K562 (cell line): Measurements from ENCODE around the gene CHTOP. TPM values are rescaled to one million over a fixed set of nuclear protein-coding genes. Genes with fewer than 3 reads are reported as not detected.

Experiments used
- ATAC-seq: fragments of 200-7000 bp; cut with Tn5 transposase; 3 replicates; pipeline ENCODE4 v1.9.1; 2020; ENCODE audit warnings: moderate library complexity
- BruUV-seq: library from RNA; stranded (reverse); fragments of 400-500 nt; replicated peaks from 2 replicates; lab custom pipeline; 2021; lab: Mats Ljungman, UMichigan
- CTCF ChIA-PET: fragments of 300-600 bp; formaldehyde crosslinking; extraction: SDS; loops from one replicate; lab custom pipeline; 2021; ENCODE audit warnings: low intra/inter-chr PET ratio; lab: Yijun Ruan, JAX
- POLR2A ChIA-PET: fragments of 300-600, 350-650 bp; sonication (Branson Sonifier 250); formaldehyde crosslinking; extraction: SDS; loops from one replicate; lab custom pipeline; 2021; ENCODE audit warnings: antibody characterized with exemption, inconsistent platforms; lab: Yijun Ruan, JAX
- DNase-seq, 4 experiments: peaks; one replicate each; pipeline versions ENCODE4 v3.0.0 to v3.0.0-alpha.2; 2011 to 2018; ENCODE audit warnings: low spot score in 3 of 4, mixed read lengths in 3 of 4; ENCODE audit errors: extremely low read depth in 1 of 4
- FAIRE-seq: peaks from 2 replicates; lab custom pipeline; 2011; peaks lifted over from hg19 to GRCh38; lab: Jason Lieb, UNC
- H2AFZ ChIP-seq: 2 replicates; pipeline ENCODE4 v1.6.0; 2011; ENCODE audit warnings: low read depth, low read length, control low read depth, inconsistent platforms
- H3K27ac ChIP-seq: fragments of 200-600 bp; 3 replicates; pipeline ENCODE4 v1.8.0; 2011; ENCODE audit warnings: low read depth, mild to moderate bottlenecking, control low read depth, inconsistent platforms, low read length, moderate library complexity, mixed read lengths; ENCODE audit errors: extremely low read depth
- H3K27me3 ChIP-seq, 2 experiments: fragments of 300-600 bp in 1 of 2; 2 replicates in 1 of 2; 3 replicates in 1 of 2; pipeline versions ENCODE4 v1.6.0 to v1.8.0; 2011; ENCODE audit warnings: inconsistent platforms in 2 of 2, low read length in 2 of 2, mild to moderate bottlenecking in 1 of 2, mixed read lengths in 1 of 2, moderate library complexity in 1 of 2; ENCODE audit not compliant: control insufficient read depth in 2 of 2, insufficient read depth in 2 of 2
- H3K36me3 ChIP-seq: fragments of 300-600 bp; 3 replicates; pipeline ENCODE4 v1.8.0; 2011; ENCODE audit warnings: mild to moderate bottlenecking, low read length, inconsistent platforms; ENCODE audit not compliant: control insufficient read depth, insufficient read depth
- H3K4me1 ChIP-seq, 2 experiments: fragments of 200-600 bp in 1 of 2; replicated peaks in 1 of 2; 2 replicates in 1 of 2; 3 replicates in 1 of 2; pipeline versions ENCODE4 v1.5.1 to v1.8.0; 2011; ENCODE audit warnings: inconsistent platforms in 2 of 2, low read length in 2 of 2, mild to moderate bottlenecking in 1 of 2, mixed read lengths in 1 of 2, moderate library complexity in 1 of 2; ENCODE audit not compliant: control insufficient read depth in 2 of 2, insufficient read depth in 2 of 2
- H3K4me2 ChIP-seq: 2 replicates; pipeline ENCODE4 v1.6.1; 2011; ENCODE audit warnings: low read length, control low read depth, inconsistent platforms, mixed read lengths; ENCODE audit not compliant: insufficient read depth
- H3K4me3 ChIP-seq: fragments of 200-600 bp; sonication (generic), shearing (Covaris generic); 2 replicates; pipeline ENCODE4 v1.5.1; 2016; ENCODE audit warnings: control low read depth, inconsistent platforms
- H3K79me2 ChIP-seq: fragments of 200-600 bp; 3 replicates; pipeline ENCODE4 v1.8.0; 2011; ENCODE audit warnings: low read length, inconsistent platforms; ENCODE audit not compliant: control insufficient read depth, insufficient read depth
- H3K9ac ChIP-seq, 2 experiments: 2 replicates each; pipeline versions ENCODE4 v1.6.0 to v1.6.1; 2011; ENCODE audit warnings: low read depth in 2 of 2, low read length in 2 of 2, control low read depth in 1 of 2, inconsistent platforms in 1 of 2, mild to moderate bottlenecking in 1 of 2, mixed read lengths in 1 of 2; ENCODE audit not compliant: insufficient read depth in 1 of 2
- H3K9me1 ChIP-seq: one replicate; pipeline ENCODE4 v1.6.0; 2011; ENCODE audit warnings: inconsistent platforms, mild to moderate bottlenecking, low read length, moderate library complexity; ENCODE audit not compliant: control insufficient read depth, insufficient read depth
- H3K9me3 ChIP-seq: replicated peaks from 2 replicates; pipeline ENCODE4 v1.5.1; 2011; ENCODE audit warnings: low read depth, low read length, inconsistent platforms; ENCODE audit not compliant: control insufficient read depth, insufficient read depth
- H4K20me1 ChIP-seq: replicated peaks from 2 replicates; pipeline ENCODE4 v1.6.1; 2011; ENCODE audit warnings: low read length, inconsistent platforms, mixed read lengths; ENCODE audit not compliant: control insufficient read depth, insufficient read depth
- HOXB6 ChIP-seq: fragments of 250-450 bp; sonication (Bioruptor Pico); IDR thresholded peaks from 2 replicates; pipeline ENCODE4 v1.5.1; 2022; ENCODE audit warnings: mild to moderate bottlenecking, borderline replicate concordance
- IFI16 ChIP-seq: fragments of 250-450 bp; sonication (Bioruptor Pico); IDR thresholded peaks from 2 replicates; pipeline ENCODE4 v2.1.2; 2022; ENCODE audit warnings: mild to moderate bottlenecking, inconsistent platforms
- KLF6 ChIP-seq: fragments of 250-450 bp; sonication (Bioruptor Pico); IDR thresholded peaks from 2 replicates; pipeline ENCODE4 v1.4.0; 2020; ENCODE audit warnings: mild to moderate bottlenecking, moderate library complexity, borderline replicate concordance
- MCM7 ChIP-seq, 2 experiments: fragments of 450-650 bp; IDR thresholded peaks; 2 replicates each; pipeline ENCODE4 v1.6.1; 2016 to 2018
- NEUROD1 ChIP-seq: fragments of 150-350 bp; IDR thresholded peaks from 2 replicates; pipeline ENCODE4 v1.6.1; 2014; ENCODE audit warnings: borderline replicate concordance, low read length, low read depth; ENCODE audit not compliant: partially characterized antibody
- PHF8 ChIP-seq: fragments of 200-600 bp; sonication (generic); IDR thresholded peaks from 2 replicates; pipeline ENCODE4 v1.6.1; 2012; ENCODE audit warnings: mixed run types, mild to moderate bottlenecking, inconsistent platforms, low read length, moderate library complexity, borderline replicate concordance
- ZFP91 ChIP-seq: sonication (generic); formaldehyde crosslinking; IDR thresholded peaks from 2 replicates; pipeline ENCODE4 v1.8.0; 2022; ENCODE audit warnings: mild to moderate bottlenecking, missing genetic modification reagents
- WGBS: fragments of 100-300 bp; shearing (Covaris generic); methylation state at CpG from one replicate; pipeline ENCODE4 v1.1.6; 2016; ENCODE audit warnings: low coverage, mixed read lengths; ENCODE audit not compliant: insufficient coverage; ENCODE audit errors: missing lambda C conversion rate; 5-methylcytosine and 5-hydroxymethylcytosine counted together
- in situ Hi-C: fragments of 300-500 bp; cut with MboI; formaldehyde crosslinking; loops from 4 replicates; pipeline ENCODE4 v1.15.0; 2018; ENCODE audit warnings: inconsistent platforms, mixed read lengths
- intact Hi-C: fragments of 100-400 bp; cut with micrococcal nuclease; formaldehyde crosslinking; loops from 2 replicates; pipeline ENCODE4 v1.14.2; 2022
- polyA plus RNA-seq, 8 experiments: library from polyadenylated mRNA; depleted of rRNA in 4 of 8; stranded (reverse) in 5 of 8; unstranded in 3 of 8; fragments of >200 nt; fragmentation: Nextera tagmentation in 2 of 8; fragmentation: Illumina TruSeq in 1 of 8; extraction: Ambion mirVana in 2 of 8; extraction: Trizol in 1 of 8; gene quantifications; 2 replicates each; pipeline versions ENCODE4 v1.2.1 to v1.2.3, GENCODE V29; 2011 to 2014; ENCODE audit warnings: inconsistent platforms in 1 of 8, missing spikeins in 1 of 8
- total RNA-seq, 7 experiments: library from RNA; depleted of rRNA in 6 of 7; stranded (reverse); fragments of >200 nt in 6 of 7; fragmentation: Illumina TruSeq in 2 of 7; extraction: Trizol in 2 of 7; gene quantifications; 2 replicates each; pipeline versions ENCODE4 v1.2.1 to v1.2.3, GENCODE V29; 2011 to 2021; ENCODE audit warnings: low replicate concordance in 1 of 7

The CHTOP gene
- total and polyA plus RNA-seq, 9 of the 15 experiments (the other 6 are each of a cell fraction or from before 2014, with no cell fraction given): 10.2 to 91.8 (median 60.8) TPM

- intact Hi-C loops (no loop called here), in situ Hi-C loops (no loop called here)
- TF ChIP-seq KLF6 (no peak), HOXB6 (CRISPR knock-in tag) (no peak), ZFP91 (CRISPR knock-in tag) (0 out of 2 replicates have a peak, but pooled peaks have one; percentile 55), PHF8 (peak; percentile 23; the same call in 1 of the 2 replicates), IFI16 (CRISPR knock-in tag) (no peak), NEUROD1 (no peak), MCM7 (IDR thresholded peaks at IDR 0.05) (no peak)
- no peak within 1 kb of the TSS for H3K27ac ChIP-seq
- no peaks in the 10 kb centered on the region for H3K9me3 ChIP-seq
- ChIA-PET POLR2A (interaction anchor here (0.6 to 2.0 kb wide), 6 partner anchors 14 to 749 kb away, joined by 3 to 17 read pairs (median 3); partner anchors contain the start of genes CHTOP and S100A13), CTCF (no interaction called here)
- peaks cover 39 to 62% of the 10 kb centered on the region in 2 experiments for H3K4me1 ChIP-seq
- no peak within 1 kb of the TSS for H2AFZ ChIP-seq
- DNase-seq (peak in 2 of 4 experiments; percentile 48 to 49), ATAC-seq (peak; percentile 8; the same call in 2 of the 3 replicates), FAIRE-seq (no peak)
- H3K4me3 ChIP-seq: no peak within 1 kb of the TSS
- H3K9me1 ChIP-seq: peaks cover 6% of the 10 kb centered on the region
- BruUV-seq: no TSS peak
- H3K36me3 ChIP-seq: no peaks in the 10 kb centered on the region
- H4K20me1 ChIP-seq: no peaks in the 10 kb centered on the region
- H3K79me2 ChIP-seq: no peaks in the 10 kb centered on the region
- no peak within 1 kb of the TSS for H3K4me2 ChIP-seq
- WGBS: 24% methylated on average over 6 of the region's 9 CpGs
- H3K27me3 ChIP-seq: no peaks in the 10 kb centered on the region
- H3K9ac ChIP-seq: peak within 1 kb of the TSS in 1 of 2 experiments; percentile 59; a peak in 2 of 4 replicates
Measured at GRCh38 chr1:153612755-153613331, 21.0 kb upstream of the CHTOP start, which contains the start of gene S100A16. Gene S100A16 (minus strand): TSS chr1:153613137. CDS start chr1:153608151, 4,986 bp downstream.
